ENCODE data around the gene SPPL2B. TPM values are rescaled to one million over a fixed set of nuclear protein-coding genes. Genes with fewer than 3 reads are reported as not detected.

SPPL2B gene
- total RNA-seq, 1 experiment from 2014 or later = 56.0 TPM

DNA sequence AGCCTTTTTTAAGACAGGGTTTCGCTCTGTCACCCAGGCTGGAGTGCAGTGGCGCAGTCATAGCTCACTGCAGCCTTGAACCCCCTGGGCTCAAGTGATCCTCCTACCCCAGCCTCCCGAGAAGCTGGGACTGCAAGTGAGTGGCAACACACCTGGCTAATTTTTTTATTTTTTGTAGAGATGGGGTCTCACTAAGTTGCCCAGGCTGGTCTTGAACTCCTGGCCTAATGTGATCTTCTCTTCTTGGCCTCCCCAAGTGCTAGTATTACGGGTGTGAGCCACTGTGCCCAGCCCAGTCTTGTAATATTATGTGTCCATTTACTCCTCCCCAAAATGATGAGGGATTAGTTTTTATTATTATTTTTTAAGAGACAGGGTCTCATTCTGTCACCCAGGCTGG is 17.4 kb upstream of the SPPL2B start:
- H3K4me1 Mint-ChIP-seq (ENCODE audit: low read depth, unreplicated experiment) = no peaks in the 10 kb centered on the region
- intact Hi-C loops (cut with micrococcal nuclease; ENCODE audit: unreplicated experiment) = no loop called here

DNA sequence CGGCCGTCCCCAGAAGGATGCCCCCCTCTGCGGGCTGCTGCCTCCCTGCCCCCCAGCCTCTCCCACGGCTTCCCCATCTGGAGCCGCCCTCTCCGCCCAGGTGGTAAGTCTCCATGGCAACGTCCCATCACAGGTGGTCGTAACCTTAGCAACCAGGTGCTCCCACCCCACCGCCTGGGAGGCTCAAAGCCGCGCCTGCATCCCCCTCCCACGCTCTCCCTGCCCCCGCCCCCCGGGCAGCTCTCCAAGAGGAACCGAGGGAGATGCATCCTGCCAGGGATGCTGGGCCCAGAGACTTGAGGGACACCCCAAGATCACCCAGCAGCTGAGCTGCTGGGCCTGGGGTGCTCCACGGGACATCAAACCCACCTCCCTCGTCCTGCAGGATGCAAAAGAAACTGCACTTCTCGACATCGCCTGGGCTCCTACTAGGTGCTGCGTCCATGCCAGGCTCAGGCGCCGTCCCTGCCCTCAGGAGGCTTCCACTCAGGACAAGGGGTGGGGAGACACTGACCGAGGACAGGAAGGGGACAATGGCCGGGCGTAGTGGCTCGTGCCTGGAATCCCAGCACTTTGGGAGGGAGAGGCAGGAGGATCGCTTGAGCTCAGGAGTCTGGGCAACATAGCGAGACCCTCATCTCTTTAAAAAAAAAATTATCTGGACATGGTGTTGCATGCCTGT is 15.5 kb upstream of the SPPL2B start:
- TF ChIP-seq, protein P1, sequence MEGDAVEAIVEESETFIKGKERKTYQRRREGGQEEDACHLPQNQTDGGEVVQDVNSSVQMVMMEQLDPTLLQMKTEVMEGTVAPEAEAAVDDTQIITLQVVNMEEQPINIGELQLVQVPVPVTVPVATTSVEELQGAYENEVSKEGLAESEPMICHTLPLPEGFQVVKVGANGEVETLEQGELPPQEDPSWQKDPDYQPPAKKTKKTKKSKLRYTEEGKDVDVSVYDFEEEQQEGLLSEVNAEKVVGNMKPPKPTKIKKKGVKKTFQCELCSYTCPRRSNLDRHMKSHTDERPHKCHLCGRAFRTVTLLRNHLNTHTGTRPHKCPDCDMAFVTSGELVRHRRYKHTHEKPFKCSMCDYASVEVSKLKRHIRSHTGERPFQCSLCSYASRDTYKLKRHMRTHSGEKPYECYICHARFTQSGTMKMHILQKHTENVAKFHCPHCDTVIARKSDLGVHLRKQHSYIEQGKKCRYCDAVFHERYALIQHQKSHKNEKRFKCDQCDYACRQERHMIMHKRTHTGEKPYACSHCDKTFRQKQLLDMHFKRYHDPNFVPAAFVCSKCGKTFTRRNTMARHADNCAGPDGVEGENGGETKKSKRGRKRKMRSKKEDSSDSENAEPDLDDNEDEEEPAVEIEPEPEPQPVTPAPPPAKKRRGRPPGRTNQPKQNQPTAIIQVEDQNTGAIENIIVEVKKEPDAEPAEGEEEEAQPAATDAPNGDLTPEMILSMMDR (IDR thresholded peaks at IDR 0.05; ENCODE audit: unreplicated experiment) = no peak
- H3K4me1 Mint-ChIP-seq (ENCODE audit: low read depth, unreplicated experiment) = no peaks in the 10 kb centered on the region
- H3K27ac Mint-ChIP-seq (ENCODE audit: unreplicated experiment) = no peak overlapping the region
- no peaks in the 10 kb centered on the region for H3K36me3 Mint-ChIP-seq (ENCODE audit: insufficient read depth, unreplicated experiment)
- H3K4me3 Mint-ChIP-seq (ENCODE audit: low read depth, unreplicated experiment) = no peak overlapping the region
- intact Hi-C loops (cut with micrococcal nuclease; ENCODE audit: unreplicated experiment) = no loop called here
- BruUV-seq (replicated peaks) = no TSS peak
- peaks cover 3% of the 10 kb centered on the region for H3K9me3 Mint-ChIP-seq (ENCODE audit: low read depth, unreplicated experiment)
- peaks cover 27% of the 10 kb centered on the region for H3K27me3 Mint-ChIP-seq (ENCODE audit: unreplicated experiment)
- DNase-seq = no peak
- CTCF ChIA-PET = no interaction called here

More for the DNA sequence above, 17.4 kb upstream of the SPPL2B start:
- Mint-ChIP-seq H3K9me3 (ENCODE audit: low read depth, unreplicated experiment) (peaks cover 3% of the 10 kb centered on the region), H3K36me3 (ENCODE audit: insufficient read depth, unreplicated experiment) (no peaks in the 10 kb centered on the region), H3K27ac (ENCODE audit: unreplicated experiment) (no peak overlapping the region), H3K27me3 (ENCODE audit: unreplicated experiment) (peaks cover 41% of the 10 kb centered on the region), H3K4me3 (ENCODE audit: low read depth, unreplicated experiment) (no peak overlapping the region)
- BruUV-seq (replicated peaks) = no TSS peak
- DNase-seq = no peak
- TF ChIP-seq, protein P1 (IDR thresholded peaks at IDR 0.05; ENCODE audit: unreplicated experiment) = no peak
- CTCF ChIA-PET = no interaction called here

DNA sequence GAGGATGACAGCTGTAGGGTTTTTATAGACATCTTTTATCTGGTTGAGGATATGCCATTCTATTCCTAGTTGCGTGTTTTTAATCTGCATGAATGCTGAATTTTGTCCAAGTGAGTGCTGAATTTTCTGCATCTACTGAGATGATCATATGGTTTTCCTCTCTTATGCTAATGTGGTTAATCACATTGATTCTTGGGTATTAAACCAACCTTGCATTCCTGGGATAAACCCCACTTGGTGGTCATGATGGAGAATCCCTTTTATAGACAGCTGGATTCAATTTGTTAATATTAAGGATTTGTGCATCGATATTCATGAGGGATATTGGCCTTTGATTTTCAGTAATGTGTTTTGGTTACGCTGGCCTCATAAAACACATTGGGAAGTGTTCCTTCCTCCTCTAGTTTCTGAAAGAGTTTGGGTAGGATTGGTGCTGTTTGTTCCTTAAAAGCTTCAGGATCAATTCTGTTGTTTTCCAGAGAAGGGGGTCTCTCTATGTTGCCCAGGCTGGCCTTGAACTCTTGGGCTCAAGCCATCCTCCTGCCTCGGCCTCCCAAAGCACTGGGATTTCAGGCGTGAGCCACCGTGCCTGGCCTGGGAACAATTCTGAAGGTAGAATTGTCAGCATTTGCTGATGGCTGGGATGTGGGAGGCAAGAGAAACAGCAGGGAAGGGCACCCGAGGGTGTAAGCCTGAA is 13.2 kb upstream of the SPPL2B start:
- Mint-ChIP-seq H3K36me3 (ENCODE audit: insufficient read depth, unreplicated experiment) (no peaks in the 10 kb centered on the region), H3K27me3 (ENCODE audit: unreplicated experiment) (peaks cover 7% of the 10 kb centered on the region), H3K4me3 (ENCODE audit: low read depth, unreplicated experiment) (no peak overlapping the region), H3K4me1 (ENCODE audit: low read depth, unreplicated experiment) (no peaks in the 10 kb centered on the region), H3K27ac (ENCODE audit: unreplicated experiment) (no peak overlapping the region), H3K9me3 (ENCODE audit: low read depth, unreplicated experiment) (peaks cover 3% of the 10 kb centered on the region)
- no peak for DNase-seq
- BruUV-seq (replicated peaks) = no TSS peak
- TF ChIP-seq, protein P1 (IDR thresholded peaks at IDR 0.05; ENCODE audit: unreplicated experiment) = no peak
- CTCF ChIA-PET = interaction anchor here (0.6 to 1.3 kb wide), 2 partner anchors 80 to 303 kb away, joined by 3 to 4 read pairs; no protein-coding TSS in a partner anchor
- intact Hi-C loops (cut with micrococcal nuclease; ENCODE audit: unreplicated experiment) = no loop called here

DNA sequence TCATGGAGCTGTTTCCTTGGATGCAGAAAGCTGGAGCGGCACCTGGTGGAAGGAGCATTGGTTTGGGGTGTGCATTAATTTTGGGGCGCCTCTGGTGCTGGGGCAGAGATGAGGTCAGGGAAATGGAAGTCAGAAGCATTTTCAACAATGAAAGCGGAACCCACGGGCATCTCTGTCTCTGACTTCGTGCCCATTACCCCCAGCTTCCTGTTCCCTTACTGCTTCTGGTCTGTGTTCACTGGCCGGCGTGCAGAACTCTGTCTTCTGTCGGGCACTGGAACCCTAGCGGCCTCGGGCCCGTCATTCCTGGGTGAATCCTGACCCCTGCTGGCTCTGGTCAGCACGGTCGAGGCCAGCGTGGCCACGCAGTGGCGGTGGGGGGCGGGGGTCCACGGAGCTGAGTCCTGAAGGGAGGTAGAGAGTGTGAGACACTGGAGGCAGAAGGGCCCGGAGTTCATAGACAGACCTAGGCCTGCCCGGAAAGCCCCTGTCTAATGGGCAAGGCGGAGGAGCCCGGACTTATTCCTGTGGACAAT is 12.6 kb upstream of the SPPL2B start:
- TF ChIP-seq, protein P1 (IDR thresholded peaks at IDR 0.05; ENCODE audit: unreplicated experiment) = peak; percentile 41
- no peak overlapping the region for H3K4me3 Mint-ChIP-seq (ENCODE audit: low read depth, unreplicated experiment)
- no peaks in the 10 kb centered on the region for H3K36me3 Mint-ChIP-seq (ENCODE audit: insufficient read depth, unreplicated experiment)
- DNase-seq = peak; percentile 65
- no peak overlapping the region for H3K27ac Mint-ChIP-seq (ENCODE audit: unreplicated experiment)
- BruUV-seq (replicated peaks) = no TSS peak
- CTCF ChIA-PET = interaction anchor here (0.6 to 1.3 kb wide), 2 partner anchors 80 to 303 kb away, joined by 3 to 4 read pairs; no protein-coding TSS in a partner anchor
- no peaks in the 10 kb centered on the region for H3K4me1 Mint-ChIP-seq (ENCODE audit: low read depth, unreplicated experiment)
- H3K27me3 Mint-ChIP-seq (ENCODE audit: unreplicated experiment) = peaks cover 1% of the 10 kb centered on the region
- intact Hi-C loops (cut with micrococcal nuclease; ENCODE audit: unreplicated experiment) = no loop called here
- peaks cover 3% of the 10 kb centered on the region for H3K9me3 Mint-ChIP-seq (ENCODE audit: low read depth, unreplicated experiment)
